ENCODE data around the gene TTF2. TPM values are rescaled to one million over a fixed set of nuclear protein-coding genes. Genes with fewer than 3 reads are reported as not detected.
A peak's percentile ranks its signal among the peaks of the same experiment; 100 is the strongest.

TTF2 gene
- total and polyA plus RNA-seq, 9 of the 15 experiments (the other 6 are each of a cell fraction or from before 2014, with no cell fraction given): 9.4 to 71.1 (median 42.1) TPM

DNA sequence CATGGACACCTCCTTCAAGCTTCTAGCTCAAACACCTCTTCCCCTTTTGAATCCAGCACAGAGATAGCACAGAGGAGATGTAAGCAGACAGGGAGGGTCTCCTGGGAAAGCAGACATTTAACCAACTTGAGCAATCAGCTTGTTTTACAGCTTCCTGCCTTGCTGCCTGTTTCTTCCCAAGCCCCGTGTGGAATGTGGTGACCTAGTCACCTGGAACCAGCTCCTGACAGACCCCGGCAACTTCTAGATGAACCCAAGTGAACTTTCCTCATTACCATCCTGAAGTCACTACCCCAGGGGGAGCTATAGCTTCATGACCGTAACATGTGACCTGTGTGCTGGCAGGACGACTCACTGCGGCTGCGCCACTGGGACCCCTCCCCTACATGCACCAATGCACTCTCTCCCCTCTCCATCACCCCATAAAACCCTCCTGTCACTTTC lies 24.1 kb upstream of the TTF2 start (continued):
- TF ChIP-seq, protein P1, sequence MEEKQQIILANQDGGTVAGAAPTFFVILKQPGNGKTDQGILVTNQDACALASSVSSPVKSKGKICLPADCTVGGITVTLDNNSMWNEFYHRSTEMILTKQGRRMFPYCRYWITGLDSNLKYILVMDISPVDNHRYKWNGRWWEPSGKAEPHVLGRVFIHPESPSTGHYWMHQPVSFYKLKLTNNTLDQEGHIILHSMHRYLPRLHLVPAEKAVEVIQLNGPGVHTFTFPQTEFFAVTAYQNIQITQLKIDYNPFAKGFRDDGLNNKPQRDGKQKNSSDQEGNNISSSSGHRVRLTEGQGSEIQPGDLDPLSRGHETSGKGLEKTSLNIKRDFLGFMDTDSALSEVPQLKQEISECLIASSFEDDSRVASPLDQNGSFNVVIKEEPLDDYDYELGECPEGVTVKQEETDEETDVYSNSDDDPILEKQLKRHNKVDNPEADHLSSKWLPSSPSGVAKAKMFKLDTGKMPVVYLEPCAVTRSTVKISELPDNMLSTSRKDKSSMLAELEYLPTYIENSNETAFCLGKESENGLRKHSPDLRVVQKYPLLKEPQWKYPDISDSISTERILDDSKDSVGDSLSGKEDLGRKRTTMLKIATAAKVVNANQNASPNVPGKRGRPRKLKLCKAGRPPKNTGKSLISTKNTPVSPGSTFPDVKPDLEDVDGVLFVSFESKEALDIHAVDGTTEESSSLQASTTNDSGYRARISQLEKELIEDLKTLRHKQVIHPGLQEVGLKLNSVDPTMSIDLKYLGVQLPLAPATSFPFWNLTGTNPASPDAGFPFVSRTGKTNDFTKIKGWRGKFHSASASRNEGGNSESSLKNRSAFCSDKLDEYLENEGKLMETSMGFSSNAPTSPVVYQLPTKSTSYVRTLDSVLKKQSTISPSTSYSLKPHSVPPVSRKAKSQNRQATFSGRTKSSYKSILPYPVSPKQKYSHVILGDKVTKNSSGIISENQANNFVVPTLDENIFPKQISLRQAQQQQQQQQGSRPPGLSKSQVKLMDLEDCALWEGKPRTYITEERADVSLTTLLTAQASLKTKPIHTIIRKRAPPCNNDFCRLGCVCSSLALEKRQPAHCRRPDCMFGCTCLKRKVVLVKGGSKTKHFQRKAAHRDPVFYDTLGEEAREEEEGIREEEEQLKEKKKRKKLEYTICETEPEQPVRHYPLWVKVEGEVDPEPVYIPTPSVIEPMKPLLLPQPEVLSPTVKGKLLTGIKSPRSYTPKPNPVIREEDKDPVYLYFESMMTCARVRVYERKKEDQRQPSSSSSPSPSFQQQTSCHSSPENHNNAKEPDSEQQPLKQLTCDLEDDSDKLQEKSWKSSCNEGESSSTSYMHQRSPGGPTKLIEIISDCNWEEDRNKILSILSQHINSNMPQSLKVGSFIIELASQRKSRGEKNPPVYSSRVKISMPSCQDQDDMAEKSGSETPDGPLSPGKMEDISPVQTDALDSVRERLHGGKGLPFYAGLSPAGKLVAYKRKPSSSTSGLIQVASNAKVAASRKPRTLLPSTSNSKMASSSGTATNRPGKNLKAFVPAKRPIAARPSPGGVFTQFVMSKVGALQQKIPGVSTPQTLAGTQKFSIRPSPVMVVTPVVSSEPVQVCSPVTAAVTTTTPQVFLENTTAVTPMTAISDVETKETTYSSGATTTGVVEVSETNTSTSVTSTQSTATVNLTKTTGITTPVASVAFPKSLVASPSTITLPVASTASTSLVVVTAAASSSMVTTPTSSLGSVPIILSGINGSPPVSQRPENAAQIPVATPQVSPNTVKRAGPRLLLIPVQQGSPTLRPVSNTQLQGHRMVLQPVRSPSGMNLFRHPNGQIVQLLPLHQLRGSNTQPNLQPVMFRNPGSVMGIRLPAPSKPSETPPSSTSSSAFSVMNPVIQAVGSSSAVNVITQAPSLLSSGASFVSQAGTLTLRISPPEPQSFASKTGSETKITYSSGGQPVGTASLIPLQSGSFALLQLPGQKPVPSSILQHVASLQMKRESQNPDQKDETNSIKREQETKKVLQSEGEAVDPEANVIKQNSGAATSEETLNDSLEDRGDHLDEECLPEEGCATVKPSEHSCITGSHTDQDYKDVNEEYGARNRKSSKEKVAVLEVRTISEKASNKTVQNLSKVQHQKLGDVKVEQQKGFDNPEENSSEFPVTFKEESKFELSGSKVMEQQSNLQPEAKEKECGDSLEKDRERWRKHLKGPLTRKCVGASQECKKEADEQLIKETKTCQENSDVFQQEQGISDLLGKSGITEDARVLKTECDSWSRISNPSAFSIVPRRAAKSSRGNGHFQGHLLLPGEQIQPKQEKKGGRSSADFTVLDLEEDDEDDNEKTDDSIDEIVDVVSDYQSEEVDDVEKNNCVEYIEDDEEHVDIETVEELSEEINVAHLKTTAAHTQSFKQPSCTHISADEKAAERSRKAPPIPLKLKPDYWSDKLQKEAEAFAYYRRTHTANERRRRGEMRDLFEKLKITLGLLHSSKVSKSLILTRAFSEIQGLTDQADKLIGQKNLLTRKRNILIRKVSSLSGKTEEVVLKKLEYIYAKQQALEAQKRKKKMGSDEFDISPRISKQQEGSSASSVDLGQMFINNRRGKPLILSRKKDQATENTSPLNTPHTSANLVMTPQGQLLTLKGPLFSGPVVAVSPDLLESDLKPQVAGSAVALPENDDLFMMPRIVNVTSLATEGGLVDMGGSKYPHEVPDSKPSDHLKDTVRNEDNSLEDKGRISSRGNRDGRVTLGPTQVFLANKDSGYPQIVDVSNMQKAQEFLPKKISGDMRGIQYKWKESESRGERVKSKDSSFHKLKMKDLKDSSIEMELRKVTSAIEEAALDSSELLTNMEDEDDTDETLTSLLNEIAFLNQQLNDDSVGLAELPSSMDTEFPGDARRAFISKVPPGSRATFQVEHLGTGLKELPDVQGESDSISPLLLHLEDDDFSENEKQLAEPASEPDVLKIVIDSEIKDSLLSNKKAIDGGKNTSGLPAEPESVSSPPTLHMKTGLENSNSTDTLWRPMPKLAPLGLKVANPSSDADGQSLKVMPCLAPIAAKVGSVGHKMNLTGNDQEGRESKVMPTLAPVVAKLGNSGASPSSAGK (IDR thresholded peaks at IDR 0.05): 0 out of 2 replicates have a peak, but pooled peaks have one; percentile 16
- no peak for TF ChIP-seq PPARD (CRISPR knock-in tag; IDR thresholded peaks at IDR 0.05)
- TF ChIP-seq, protein P2, sequence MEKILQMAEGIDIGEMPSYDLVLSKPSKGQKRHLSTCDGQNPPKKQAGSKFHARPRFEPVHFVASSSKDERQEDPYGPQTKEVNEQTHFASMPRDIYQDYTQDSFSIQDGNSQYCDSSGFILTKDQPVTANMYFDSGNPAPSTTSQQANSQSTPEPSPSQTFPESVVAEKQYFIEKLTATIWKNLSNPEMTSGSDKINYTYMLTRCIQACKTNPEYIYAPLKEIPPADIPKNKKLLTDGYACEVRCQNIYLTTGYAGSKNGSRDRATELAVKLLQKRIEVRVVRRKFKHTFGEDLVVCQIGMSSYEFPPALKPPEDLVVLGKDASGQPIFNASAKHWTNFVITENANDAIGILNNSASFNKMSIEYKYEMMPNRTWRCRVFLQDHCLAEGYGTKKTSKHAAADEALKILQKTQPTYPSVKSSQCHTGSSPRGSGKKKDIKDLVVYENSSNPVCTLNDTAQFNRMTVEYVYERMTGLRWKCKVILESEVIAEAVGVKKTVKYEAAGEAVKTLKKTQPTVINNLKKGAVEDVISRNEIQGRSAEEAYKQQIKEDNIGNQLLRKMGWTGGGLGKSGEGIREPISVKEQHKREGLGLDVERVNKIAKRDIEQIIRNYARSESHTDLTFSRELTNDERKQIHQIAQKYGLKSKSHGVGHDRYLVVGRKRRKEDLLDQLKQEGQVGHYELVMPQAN (IDR thresholded peaks at IDR 0.05; ENCODE audit: borderline replicate concordance): no peak
- no peak for TF ChIP-seq ZNF165 (CRISPR knock-in tag; IDR thresholded peaks at IDR 0.05; ENCODE audit: borderline replicate concordance)
- TF ChIP-seq, protein P3, sequence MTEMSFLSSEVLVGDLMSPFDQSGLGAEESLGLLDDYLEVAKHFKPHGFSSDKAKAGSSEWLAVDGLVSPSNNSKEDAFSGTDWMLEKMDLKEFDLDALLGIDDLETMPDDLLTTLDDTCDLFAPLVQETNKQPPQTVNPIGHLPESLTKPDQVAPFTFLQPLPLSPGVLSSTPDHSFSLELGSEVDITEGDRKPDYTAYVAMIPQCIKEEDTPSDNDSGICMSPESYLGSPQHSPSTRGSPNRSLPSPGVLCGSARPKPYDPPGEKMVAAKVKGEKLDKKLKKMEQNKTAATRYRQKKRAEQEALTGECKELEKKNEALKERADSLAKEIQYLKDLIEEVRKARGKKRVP (CRISPR knock-in tag; IDR thresholded peaks at IDR 0.05): no peak
- TF ChIP-seq, protein P4, sequence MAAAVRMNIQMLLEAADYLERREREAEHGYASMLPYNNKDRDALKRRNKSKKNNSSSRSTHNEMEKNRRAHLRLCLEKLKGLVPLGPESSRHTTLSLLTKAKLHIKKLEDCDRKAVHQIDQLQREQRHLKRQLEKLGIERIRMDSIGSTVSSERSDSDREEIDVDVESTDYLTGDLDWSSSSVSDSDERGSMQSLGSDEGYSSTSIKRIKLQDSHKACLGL (CRISPR knock-in tag; IDR thresholded peaks at IDR 0.05; ENCODE audit: borderline replicate concordance, poor library complexity, severe bottlenecking): no peak
- TF ChIP-seq BRD4 (IDR thresholded peaks at IDR 0.05): no peak
- no peak for TF ChIP-seq BHLHE40 (IDR thresholded peaks at IDR 0.05; ENCODE audit: low read length)
- TF ChIP-seq, protein P5, sequence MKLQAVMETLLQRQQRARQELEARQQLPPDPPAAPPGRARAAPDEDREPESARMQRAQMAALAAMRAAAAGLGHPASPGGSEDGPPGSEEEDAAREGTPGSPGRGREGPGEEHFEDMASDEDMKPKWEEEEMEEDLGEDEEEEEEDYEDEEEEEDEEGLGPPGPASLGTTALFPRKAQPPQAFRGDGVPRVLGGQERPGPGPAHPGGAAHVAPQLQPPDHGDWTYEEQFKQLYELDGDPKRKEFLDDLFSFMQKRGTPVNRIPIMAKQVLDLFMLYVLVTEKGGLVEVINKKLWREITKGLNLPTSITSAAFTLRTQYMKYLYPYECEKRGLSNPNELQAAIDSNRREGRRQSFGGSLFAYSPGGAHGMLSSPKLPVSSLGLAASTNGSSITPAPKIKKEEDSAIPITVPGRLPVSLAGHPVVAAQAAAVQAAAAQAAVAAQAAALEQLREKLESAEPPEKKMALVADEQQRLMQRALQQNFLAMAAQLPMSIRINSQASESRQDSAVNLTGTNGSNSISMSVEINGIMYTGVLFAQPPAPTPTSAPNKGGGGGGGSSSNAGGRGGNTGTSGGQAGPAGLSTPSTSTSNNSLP (IDR thresholded peaks at IDR 0.05; ENCODE audit: borderline replicate concordance, low read depth, low read length): no peak

Measured in K562 (cell line).